Transverse colon (tissue), 4 donors: Measurements from ENCODE around the gene CNTN4. TPM values are rescaled to one million over a fixed set of nuclear protein-coding genes. Genes with fewer than 3 reads are reported as not detected.

Experiments
- DNase-seq: peaks from one replicate; pipeline ENCODE4 v3.0.0-alpha.2; 2019
- H3K27ac ChIP-seq, 4 donors: fragments of 200-600 bp; sonication (generic); 2 replicates each; pipeline ENCODE4 v1.5.1; 2016 to 2018; ENCODE audit warnings: inconsistent platforms in 4 of 4
- H3K27me3 ChIP-seq: fragments of 200-600 bp; sonication (generic); 2 replicates; pipeline ENCODE4 v1.5.1; 2017; ENCODE audit warnings: inconsistent platforms
- H3K36me3 ChIP-seq, 4 donors: fragments of 200-600 bp; sonication (generic); 2 replicates each; pipeline ENCODE4 v1.5.1; 2017 to 2019; ENCODE audit warnings: inconsistent platforms in 4 of 4
- H3K4me1 ChIP-seq, 4 donors: fragments of 200-600 bp; sonication (generic); 2 replicates each; pipeline ENCODE4 v1.5.1; 2017 to 2020; ENCODE audit warnings: inconsistent platforms in 4 of 4
- H3K4me3 ChIP-seq, 4 donors: fragments of 200-600 bp; sonication (generic); 1 replicate in 1 of 4; 2 replicates in 3 of 4; pipeline versions ENCODE4 v1.5.1 to v1.6.1; 2017 to 2019; ENCODE audit warnings: inconsistent platforms in 4 of 4
- H3K9me3 ChIP-seq, 2 donors: fragments of 200-600 bp; sonication (generic); 2 replicates each; pipeline ENCODE4 v1.5.1; 2017 to 2019; ENCODE audit warnings: inconsistent platforms in 2 of 2
- EP300 ChIP-seq: sonication (generic); formaldehyde crosslinking; IDR thresholded peaks from one replicate; pipeline ENCODE4 v1.6.1; 2017; ENCODE audit warnings: antibody characterized with exemption, low read depth
- POLR2A ChIP-seq: fragments of 450-650 bp; IDR thresholded peaks from one replicate; pipeline ENCODE4 v1.6.1; 2016; ENCODE audit warnings: antibody characterized with exemption, mild to moderate bottlenecking, moderate library complexity
- POLR2AphosphoS5 ChIP-seq, 3 donors: sonication (generic); formaldehyde crosslinking; IDR thresholded peaks; one replicate each; pipeline ENCODE4 v1.6.1; 2016; ENCODE audit warnings: antibody characterized with exemption in 3 of 3
- WGBS, 2 donors: methylation state at CpG; one replicate each; pipeline ENCODE4 v1.1.5; 2018; ENCODE audit warnings: low coverage in 1 of 2; 5-methylcytosine and 5-hydroxymethylcytosine counted together
- in situ Hi-C, 4 donors: fragments of 200-750 bp; cut with MboI; loops; one replicate each; pipeline versions ENCODE4 v1.15.0 to v1.15.1; 2017; ENCODE audit warnings: low sequenced_read_pairs in 3 of 4, low pct_ligation_motif_present in 1 of 4, low pct_unique_long_range_greater_than_20kb in 1 of 4
- intact Hi-C: fragments of 100-400 bp; cut with DNase I; formaldehyde crosslinking; loops from one replicate; pipeline ENCODE4 v1.15.1; 2023; ENCODE audit warnings: low total_unique reads
- total RNA-seq, 4 donors: library from RNA; depleted of rRNA; stranded (reverse); fragments of >200 nt; gene quantifications; one replicate each; pipeline ENCODE4 v1.1.0, GENCODE V29; 2016
- TF ChIP-seq, protein P1 (sequence below), 5 experiments: fragments of 200-600 bp in 3 of 5; fragments of 450-650 bp in 2 of 5; sonication (generic) in 3 of 5; IDR thresholded peaks; 1 replicate in 2 of 5; 2 replicates in 3 of 5; pipeline ENCODE4 v1.5.1; 2016 to 2017; ENCODE audit warnings: antibody characterized with exemption in 5 of 5, inconsistent platforms in 3 of 5, mild to moderate bottlenecking in 2 of 5, moderate library complexity in 1 of 5

Gene CNTN4
- total RNA-seq, 4 donors from 2014 or later, result 17.6 to 49.0 (median 17.8) TPM

- in situ Hi-C loops (no loop called here), intact Hi-C loops (no loop called here)
- Histone ChIP-seq H3K27me3 (no peaks in the 10 kb centered on the region), H3K9me3 (no peaks in the 10 kb centered on the region), H3K4me1 (peaks cover 0 to 11% (median 4%) of the 10 kb centered on the region in 4 donors), H3K27ac (no peak overlapping the region), H3K36me3 (no peaks in the 10 kb centered on the region), H3K4me3 (no peak overlapping the region)
- 58 to 75% methylated on average over 1 of the region's 1 CpG for WGBS, 2 donors
- TF ChIP-seq, protein P1, sequence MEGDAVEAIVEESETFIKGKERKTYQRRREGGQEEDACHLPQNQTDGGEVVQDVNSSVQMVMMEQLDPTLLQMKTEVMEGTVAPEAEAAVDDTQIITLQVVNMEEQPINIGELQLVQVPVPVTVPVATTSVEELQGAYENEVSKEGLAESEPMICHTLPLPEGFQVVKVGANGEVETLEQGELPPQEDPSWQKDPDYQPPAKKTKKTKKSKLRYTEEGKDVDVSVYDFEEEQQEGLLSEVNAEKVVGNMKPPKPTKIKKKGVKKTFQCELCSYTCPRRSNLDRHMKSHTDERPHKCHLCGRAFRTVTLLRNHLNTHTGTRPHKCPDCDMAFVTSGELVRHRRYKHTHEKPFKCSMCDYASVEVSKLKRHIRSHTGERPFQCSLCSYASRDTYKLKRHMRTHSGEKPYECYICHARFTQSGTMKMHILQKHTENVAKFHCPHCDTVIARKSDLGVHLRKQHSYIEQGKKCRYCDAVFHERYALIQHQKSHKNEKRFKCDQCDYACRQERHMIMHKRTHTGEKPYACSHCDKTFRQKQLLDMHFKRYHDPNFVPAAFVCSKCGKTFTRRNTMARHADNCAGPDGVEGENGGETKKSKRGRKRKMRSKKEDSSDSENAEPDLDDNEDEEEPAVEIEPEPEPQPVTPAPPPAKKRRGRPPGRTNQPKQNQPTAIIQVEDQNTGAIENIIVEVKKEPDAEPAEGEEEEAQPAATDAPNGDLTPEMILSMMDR (IDR thresholded peaks at IDR 0.05), result no peak
- no peak for TF ChIP-seq POLR2A
- no peak for TF ChIP-seq EP300
- TF ChIP-seq POLR2AphosphoS5 (IDR thresholded peaks at IDR 0.05), result no peak
- DNase-seq, result no peak
Observed at GRCh38 chr3:2961576-2961975, 862.9 kb downstream of the CNTN4 start.

DNA sequence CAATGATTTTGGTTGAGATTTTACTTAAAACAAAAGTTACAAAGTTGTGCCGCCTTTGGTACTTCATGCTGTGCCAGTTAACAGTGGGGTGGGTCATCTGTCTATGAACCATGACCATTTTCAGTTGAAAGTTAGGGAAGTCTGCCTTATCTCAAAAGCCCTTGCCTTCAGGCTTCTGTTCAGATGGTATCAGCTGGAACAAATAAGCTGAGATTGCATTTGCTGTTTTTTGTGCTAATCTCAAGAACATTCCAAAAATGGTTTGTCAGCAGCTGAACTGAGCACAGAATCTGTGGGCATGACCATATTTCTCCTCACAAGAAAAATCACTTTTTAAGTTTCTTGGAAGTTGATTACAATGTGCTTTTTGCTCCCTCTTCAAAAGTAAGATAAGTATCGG is 869.2 kb downstream of the CNTN4 start:
- WGBS, 2 donors, result 58 to 79% methylated on average over 2 of the region's 2 CpGs
- H3K27ac ChIP-seq, result no peak overlapping the region
- H3K9me3 ChIP-seq, result no peaks in the 10 kb centered on the region
- H3K4me1 ChIP-seq, result no peaks in the 10 kb centered on the region
- no peaks in the 10 kb centered on the region for H3K36me3 ChIP-seq
- no peaks in the 10 kb centered on the region for H3K27me3 ChIP-seq
- no peak for DNase-seq
- in situ Hi-C loops (no loop called here), intact Hi-C loops (no loop called here)
- no peak overlapping the region for H3K4me3 ChIP-seq
- TF ChIP-seq POLR2AphosphoS5 (IDR thresholded peaks at IDR 0.05) (no peak), EP300 (no peak), POLR2A (no peak)
- TF ChIP-seq, protein P1 (IDR thresholded peaks at IDR 0.05), result no peak

- no peak for DNase-seq
- in situ Hi-C loops (no loop called here), intact Hi-C loops (no loop called here)
- Histone ChIP-seq H3K27ac (no peak overlapping the region), H3K27me3 (no peaks in the 10 kb centered on the region), H3K4me3 (no peak overlapping the region), H3K36me3 (no peaks in the 10 kb centered on the region), H3K4me1 (no peaks in the 10 kb centered on the region), H3K9me3 (no peaks in the 10 kb centered on the region)
- TF ChIP-seq, protein P1 (IDR thresholded peaks at IDR 0.05), result no peak
- TF ChIP-seq POLR2A, result no peak
- TF ChIP-seq POLR2AphosphoS5 (IDR thresholded peaks at IDR 0.05), result no peak
- no peak for TF ChIP-seq EP300
Observed at GRCh38 chr3:2968475-2968874, 869.8 kb downstream of the CNTN4 start.

GRCh38 chr3:2976212-2976611 is 877.5 kb downstream of the CNTN4 start:
- no peak for DNase-seq
- H3K27ac ChIP-seq, result no peak overlapping the region
- TF ChIP-seq, protein P1 (IDR thresholded peaks at IDR 0.05), result no peak
- TF ChIP-seq POLR2AphosphoS5 (IDR thresholded peaks at IDR 0.05) (no peak), POLR2A (no peak)
- H3K9me3 ChIP-seq, result no peaks in the 10 kb centered on the region
- in situ Hi-C loops (no loop called here), intact Hi-C loops (loop anchor here (1.0 kb wide), 1 partner anchor 16 kb away; no protein-coding TSS in a partner anchor)
- no peaks in the 10 kb centered on the region for H3K27me3 ChIP-seq
- no peaks in the 10 kb centered on the region for H3K4me1 ChIP-seq
- WGBS, 2 donors, result 47 to 55% methylated on average over 3 of the region's 3 CpGs
- H3K4me3 ChIP-seq, result no peak overlapping the region
- H3K36me3 ChIP-seq, result no peaks in the 10 kb centered on the region
